Measurements from ENCODE around the gene KATNIP. TPM values are rescaled to one million over a fixed set of nuclear protein-coding genes. Genes with fewer than 3 reads are reported as not detected.

Gene KATNIP
- total and polyA plus RNA-seq, 9 of the 15 experiments (the other 6 are each of a cell fraction or from before 2014, with no cell fraction given), result 1.7 to 13.2 (median 8.0) TPM

GRCh38 chr16:27549746-27550581, at the start of gene KATNIP, which contains the start of gene GTF3C1 (continued):
- TF ChIP-seq ZBTB34 (CRISPR knock-in tag; IDR thresholded peaks at IDR 0.05) (no peak), MBD2 (IDR thresholded peaks at IDR 0.05; ENCODE audit: borderline replicate concordance, low read depth) (peak; percentile 76), SIN3B (IDR thresholded peaks at IDR 0.05; ENCODE audit: low read depth) (peak; percentile 57), RAD51 (IDR thresholded peaks at IDR 0.05; ENCODE audit: borderline replicate concordance, low read depth) (no peak), PRDM10 (IDR thresholded peaks at IDR 0.05; ENCODE audit: partially characterized antibody) (peak; percentile 16), CEBPB (tag; IDR thresholded peaks at IDR 0.05) (no peak), HNRNPLL (IDR thresholded peaks at IDR 0.05; ENCODE audit: low read depth, low read length, poor library complexity, severe bottlenecking) (peak; percentile 44), E2F3 (CRISPR knock-in tag; IDR thresholded peaks at IDR 0.05) (no peak), STAG1 (CRISPR knock-in tag; IDR thresholded peaks at IDR 0.05; ENCODE audit: borderline replicate concordance) (no peak), ZNF263 (CRISPR knock-in tag; IDR thresholded peaks at IDR 0.05; ENCODE audit: borderline replicate concordance) (no peak), CTBP1 (IDR thresholded peaks at IDR 0.05; ENCODE audit: borderline replicate concordance) (peak; percentile 30; the same call in 1 of the 2 replicates), ZNF143 (CRISPR knock-in tag; IDR thresholded peaks at IDR 0.05) (no peak), RAD21 (CRISPR knock-in tag; conservative IDR thresholded peaks at IDR 0.05 in 1 of 2, IDR thresholded peaks at IDR 0.05 in 1 of 2) (no peak), SNAPC5 (CRISPR knock-in tag; IDR thresholded peaks at IDR 0.05) (no peak), MCM3 (IDR thresholded peaks at IDR 0.05) (no peak), ZNF77 (CRISPR knock-in tag; IDR thresholded peaks at IDR 0.05) (no peak), MYBL2 (IDR thresholded peaks at IDR 0.05; ENCODE audit: low read depth) (no peak), MYBL2 (CRISPR knock-in tag; IDR thresholded peaks at IDR 0.05; ENCODE audit: borderline replicate concordance) (no peak), ILF3 (IDR thresholded peaks at IDR 0.05; ENCODE audit: borderline replicate concordance) (no peak)
- TF ChIP-seq, protein P1, sequence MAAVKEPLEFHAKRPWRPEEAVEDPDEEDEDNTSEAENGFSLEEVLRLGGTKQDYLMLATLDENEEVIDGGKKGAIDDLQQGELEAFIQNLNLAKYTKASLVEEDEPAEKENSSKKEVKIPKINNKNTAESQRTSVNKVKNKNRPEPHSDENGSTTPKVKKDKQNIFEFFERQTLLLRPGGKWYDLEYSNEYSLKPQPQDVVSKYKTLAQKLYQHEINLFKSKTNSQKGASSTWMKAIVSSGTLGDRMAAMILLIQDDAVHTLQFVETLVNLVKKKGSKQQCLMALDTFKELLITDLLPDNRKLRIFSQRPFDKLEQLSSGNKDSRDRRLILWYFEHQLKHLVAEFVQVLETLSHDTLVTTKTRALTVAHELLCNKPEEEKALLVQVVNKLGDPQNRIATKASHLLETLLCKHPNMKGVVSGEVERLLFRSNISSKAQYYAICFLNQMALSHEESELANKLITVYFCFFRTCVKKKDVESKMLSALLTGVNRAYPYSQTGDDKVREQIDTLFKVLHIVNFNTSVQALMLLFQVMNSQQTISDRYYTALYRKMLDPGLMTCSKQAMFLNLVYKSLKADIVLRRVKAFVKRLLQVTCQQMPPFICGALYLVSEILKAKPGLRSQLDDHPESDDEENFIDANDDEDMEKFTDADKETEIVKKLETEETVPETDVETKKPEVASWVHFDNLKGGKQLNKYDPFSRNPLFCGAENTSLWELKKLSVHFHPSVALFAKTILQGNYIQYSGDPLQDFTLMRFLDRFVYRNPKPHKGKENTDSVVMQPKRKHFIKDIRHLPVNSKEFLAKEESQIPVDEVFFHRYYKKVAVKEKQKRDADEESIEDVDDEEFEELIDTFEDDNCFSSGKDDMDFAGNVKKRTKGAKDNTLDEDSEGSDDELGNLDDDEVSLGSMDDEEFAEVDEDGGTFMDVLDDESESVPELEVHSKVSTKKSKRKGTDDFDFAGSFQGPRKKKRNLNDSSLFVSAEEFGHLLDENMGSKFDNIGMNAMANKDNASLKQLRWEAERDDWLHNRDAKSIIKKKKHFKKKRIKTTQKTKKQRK (IDR thresholded peaks at IDR 0.05; ENCODE audit: borderline replicate concordance, low read depth, low read length), result no peak

Measured in K562 (cell line).